Adrenal gland (tissue), 5 donors: ENCODE results near the gene MINDY3.
"Not testable (repeated sequence)": the region's sequence is repeated elsewhere in the genome, so short reads cannot be mapped to it uniquely, and the experiment has no call there.

Experiments
- POLR2A ChIP-seq, 2 donors: fragments of 450-650 bp; IDR thresholded peaks; one replicate each; pipeline ENCODE4 v1.6.1; 2017; ENCODE audit warnings: antibody characterized with exemption in 2 of 2, mild to moderate bottlenecking in 2 of 2, moderate library complexity in 1 of 2
- TF ChIP-seq, protein P1 (sequence below), 6 experiments: fragments of 450-650 bp in 4 of 6; fragments of 200-600 bp in 2 of 6; sonication (generic) in 1 of 6; IDR thresholded peaks; 1 replicate in 5 of 6; 2 replicates in 1 of 6; pipeline versions ENCODE4 v1.5.1 to v1.8.0; 2016 to 2021; ENCODE audit warnings: antibody characterized with exemption in 6 of 6, mild to moderate bottlenecking in 2 of 6, moderate library complexity in 1 of 6
- donor health status: DM: no; HTN: no; CAD: no.

DNA sequence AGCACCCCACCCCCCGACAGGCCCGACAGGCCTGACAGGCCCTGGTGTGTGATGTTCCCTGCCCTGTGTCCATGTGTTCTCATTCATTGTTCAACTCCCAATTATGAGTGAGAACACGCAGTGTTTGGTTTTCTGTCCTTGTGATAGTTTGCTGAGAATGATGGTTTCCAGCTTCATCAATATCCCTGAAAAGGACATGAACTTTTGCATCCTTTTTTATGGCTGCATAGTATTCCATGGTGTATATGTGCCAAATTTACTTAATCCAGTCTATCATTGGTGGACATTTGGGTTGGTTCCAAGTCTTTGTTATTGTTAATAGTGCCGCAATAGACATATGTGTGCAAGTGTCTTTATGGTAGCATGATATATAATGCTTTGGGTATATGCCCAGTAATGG lies 12.3 kb upstream of the MINDY3 start:
- TF ChIP-seq, protein P1, sequence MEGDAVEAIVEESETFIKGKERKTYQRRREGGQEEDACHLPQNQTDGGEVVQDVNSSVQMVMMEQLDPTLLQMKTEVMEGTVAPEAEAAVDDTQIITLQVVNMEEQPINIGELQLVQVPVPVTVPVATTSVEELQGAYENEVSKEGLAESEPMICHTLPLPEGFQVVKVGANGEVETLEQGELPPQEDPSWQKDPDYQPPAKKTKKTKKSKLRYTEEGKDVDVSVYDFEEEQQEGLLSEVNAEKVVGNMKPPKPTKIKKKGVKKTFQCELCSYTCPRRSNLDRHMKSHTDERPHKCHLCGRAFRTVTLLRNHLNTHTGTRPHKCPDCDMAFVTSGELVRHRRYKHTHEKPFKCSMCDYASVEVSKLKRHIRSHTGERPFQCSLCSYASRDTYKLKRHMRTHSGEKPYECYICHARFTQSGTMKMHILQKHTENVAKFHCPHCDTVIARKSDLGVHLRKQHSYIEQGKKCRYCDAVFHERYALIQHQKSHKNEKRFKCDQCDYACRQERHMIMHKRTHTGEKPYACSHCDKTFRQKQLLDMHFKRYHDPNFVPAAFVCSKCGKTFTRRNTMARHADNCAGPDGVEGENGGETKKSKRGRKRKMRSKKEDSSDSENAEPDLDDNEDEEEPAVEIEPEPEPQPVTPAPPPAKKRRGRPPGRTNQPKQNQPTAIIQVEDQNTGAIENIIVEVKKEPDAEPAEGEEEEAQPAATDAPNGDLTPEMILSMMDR (IDR thresholded peaks at IDR 0.05): not testable (repeated sequence)
- not testable (repeated sequence) for TF ChIP-seq POLR2A (IDR thresholded peaks at IDR 0.05)
